ENCODE measurements around the gene SLC30A2. TPM values are rescaled to one million over a fixed set of nuclear protein-coding genes. Genes with fewer than 3 reads are reported as not detected.

SLC30A2 gene
- not detected in 2 replicates for total RNA-seq

GRCh38 chr1:26045722-26046245 is at the start of gene SLC30A2:
SLC30A2 (minus strand) TSS chr1:26046118; CDS start chr1:26045896, 222 bp downstream.

GRCh38 chr1:26067432-26067911 is 21.6 kb upstream of the SLC30A2 start, which contains the start of gene TRIM63:
TRIM63 (minus strand) TSS chr1:26067630; CDS start chr1:26067494, 136 bp downstream.

GRCh38 chr1:26021647-26022403 is 24.1 kb downstream of the SLC30A2 start, which contains the start of gene EXTL1:
EXTL1 (plus strand) TSS chr1:26021775; CDS start chr1:26022647, 872 bp downstream.

GRCh38 chr1:25997828-25998761 is 47.8 kb downstream of the SLC30A2 start, which contains the start of gene PAFAH2:
PAFAH2 (minus strand) TSS chr1:25998063; CDS start chr1:25990816, 7,247 bp downstream.

Other genes starting within 250 kb of the SLC30A2 start
- gene SELENON, start 245.9 kb downstream of the SLC30A2 start, total RNA-seq = 26.2 and 34.3 TPM in 2 replicates
- 17.5 and 21.6 TPM in 2 replicates for gene MTFR1L, start 226.2 kb downstream of the SLC30A2 start, total RNA-seq
- 5.2 and 9.2 TPM in 2 replicates for gene AUNIP, start 186.7 kb downstream of the SLC30A2 start, total RNA-seq
- gene PAQR7, start 170.4 kb downstream of the SLC30A2 start, total RNA-seq = 19.8 and 22.9 TPM in 2 replicates
- gene STMN1, start 139.7 kb downstream of the SLC30A2 start, total RNA-seq = 86.1 and 166 TPM in 2 replicates
- gene PAFAH2, start 48.1 kb downstream of the SLC30A2 start, total RNA-seq = 7.8 and 10.5 TPM in 2 replicates
- not detected in 2 replicates for gene EXTL1, start 24.3 kb downstream of the SLC30A2 start, total RNA-seq
- not detected in 2 replicates for gene TRIM63, start 21.5 kb upstream of the SLC30A2 start, total RNA-seq
- 1.5 and 1.6 TPM in 2 replicates for gene PDIK1L, start 65.7 kb upstream of the SLC30A2 start, total RNA-seq
- not detected in 2 replicates for gene FAM110D, start 113.0 kb upstream of the SLC30A2 start, total RNA-seq
- gene C1orf232, start 122.8 kb upstream of the SLC30A2 start, total RNA-seq = not detected in 2 replicates
- gene ZNF593, start 123.8 kb upstream of the SLC30A2 start, total RNA-seq = 55.7 and 57.6 TPM in 2 replicates
- gene ZNF593OS, start 125.7 kb upstream of the SLC30A2 start, total RNA-seq = not detected in 2 replicates
- 12.1 and 14.1 TPM in 2 replicates for gene CNKSR1, start 131.4 kb upstream of the SLC30A2 start, total RNA-seq
- gene CATSPER4, start 144.5 kb upstream of the SLC30A2 start, total RNA-seq = not detected in 2 replicates
- gene CEP85, start 188.1 kb upstream of the SLC30A2 start, total RNA-seq = 9.3 and 14.6 TPM in 2 replicates
- gene SH3BGRL3, start 234.0 kb upstream of the SLC30A2 start, total RNA-seq = 155 and 186 TPM in 2 replicates